Measurements from ENCODE around the gene C12orf56. TPM values are rescaled to one million over a fixed set of nuclear protein-coding genes. Genes with fewer than 3 reads are reported as not detected.

C12orf56 gene
- total and polyA plus RNA-seq, 9 of the 15 experiments (the other 6 are each of a cell fraction or from before 2014, with no cell fraction given), result 0.40 to 4.8 (median 1.2) TPM

GRCh38 chr12:64323006-64323405 lies 67.6 kb downstream of the C12orf56 start (continued):
- TF ChIP-seq ATF1 (CRISPR knock-in tag; IDR thresholded peaks at IDR 0.05) (no peak), ATF1 (tag; IDR thresholded peaks at IDR 0.05) (no peak), SRSF7 (optimal IDR thresholded peaks at IDR 0.05; ENCODE audit: low read depth, low read length) (no peak), TCF7 (IDR thresholded peaks at IDR 0.05; ENCODE audit: borderline replicate concordance) (no peak), FOXA3 (CRISPR knock-in tag; conservative IDR thresholded peaks at IDR 0.05 in 1 of 2, IDR thresholded peaks at IDR 0.05 in 1 of 2) (no peak), MLLT1 (IDR thresholded peaks at IDR 0.05) (no peak), NCOA6 (IDR thresholded peaks at IDR 0.05) (no peak), AFF1 (IDR thresholded peaks at IDR 0.05; ENCODE audit: low read depth in 1 of 2, partially characterized antibody in 2 of 2) (no peak), THRA (IDR thresholded peaks at IDR 0.05) (no peak), ZNF589 (CRISPR knock-in tag; IDR thresholded peaks at IDR 0.05; ENCODE audit: low read depth) (no peak), MEF2D (tag; conservative IDR thresholded peaks at IDR 0.05; ENCODE audit: low read depth) (no peak)

All from K562 (cell line).